Stimulated activated naive CD8-positive, alpha-beta T cell treated with anti-CD3 and anti-CD28 coated beads, Interleukin-15, amount 100 ng/mL, for 72 hours (primary cell): Measurements from ENCODE around the gene CHRNE.
"Not testable (repeated sequence)": the region's sequence is repeated elsewhere in the genome, so short reads cannot be mapped to it uniquely, and the experiment has no call there.

ENCODE experiments used
- ATAC-seq: fragments of 150-1000 bp; cut with Tn5 transposase; 2 replicates; pipeline ENCODE4 v1.10.0; 2021; ENCODE audit warnings: mild to moderate bottlenecking, moderate library complexity
- DNase-seq, 2 donors: peaks; one replicate each; pipeline ENCODE4 v3.0.0; 2021 to 2022
- H3K27ac Mint-ChIP-seq, 2 donors: one replicate each; pipeline ENCODE4 v1.8.0; 2022; ENCODE audit warnings: mild to moderate bottlenecking in 2 of 2, mixed read lengths in 2 of 2, moderate library complexity in 2 of 2
- H3K27me3 Mint-ChIP-seq: one replicate; pipeline ENCODE4 v1.8.0; 2022; ENCODE audit warnings: mixed read lengths
- H3K4me1 Mint-ChIP-seq: one replicate; pipeline ENCODE4 v1.8.0; 2022; ENCODE audit warnings: mild to moderate bottlenecking, mixed read lengths
- H3K4me3 Mint-ChIP-seq, 2 donors: one replicate each; pipeline ENCODE4 v1.8.0; 2022; ENCODE audit warnings: mild to moderate bottlenecking in 2 of 2, mixed read lengths in 2 of 2, moderate library complexity in 1 of 2
- H3K9me3 Mint-ChIP-seq, 2 donors: one replicate each; pipeline ENCODE4 v1.8.0; 2022; ENCODE audit warnings: mixed read lengths in 2 of 2

Gene CHRNE

GRCh38 chr17:4860651-4861050 is 42.2 kb downstream of the CHRNE start:
- Mint-ChIP-seq H3K27me3 (no peaks in the 10 kb centered on the region), H3K27ac (no peak overlapping the region)

GRCh38 chr17:4859816-4860625 is 42.9 kb downstream of the CHRNE start:
- no peaks in the 10 kb centered on the region for H3K27me3 Mint-ChIP-seq
- peaks cover 11% of the 10 kb centered on the region for H3K4me1 Mint-ChIP-seq
- no peak overlapping the region for H3K27ac Mint-ChIP-seq
- no peaks in the 10 kb centered on the region for H3K9me3 Mint-ChIP-seq
- DNase-seq = no peak
- no peak overlapping the region for H3K4me3 Mint-ChIP-seq
- no peak for ATAC-seq

More at GRCh38 chr17:4860651-4861050, 42.2 kb downstream of the CHRNE start:
- Mint-ChIP-seq H3K9me3 (no peaks in the 10 kb centered on the region), H3K4me3 (no peak overlapping the region), H3K4me1 (peaks cover 11% of the 10 kb centered on the region)
- ATAC-seq (no peak), DNase-seq (no peak)

GRCh38 chr17:4858882-4859260 is 44.0 kb downstream of the CHRNE start:
- ATAC-seq (no peak), DNase-seq (no peak)
- Mint-ChIP-seq H3K27me3 (no peaks in the 10 kb centered on the region), H3K9me3 (no peaks in the 10 kb centered on the region), H3K4me1 (peaks cover 19% of the 10 kb centered on the region), H3K27ac (peak overlapping the region in 1 of 2 donors; percentile 7), H3K4me3 (no peak overlapping the region)

GRCh38 chr17:4858068-4858881 is 44.6 kb downstream of the CHRNE start:
- no peak for ATAC-seq
- H3K4me3 Mint-ChIP-seq = no peak overlapping the region
- peaks cover 25% of the 10 kb centered on the region for H3K4me1 Mint-ChIP-seq
- DNase-seq = no peak
- no peaks in the 10 kb centered on the region for H3K27me3 Mint-ChIP-seq
- H3K9me3 Mint-ChIP-seq = no peaks in the 10 kb centered on the region
- peak overlapping the region in 1 of 2 donors; percentile 7 for H3K27ac Mint-ChIP-seq

- H3K9me3 Mint-ChIP-seq, DNase-seq, H3K4me3 Mint-ChIP-seq, H3K27ac Mint-ChIP-seq, H3K27me3 Mint-ChIP-seq, ATAC-seq: not testable (repeated sequence)
- peaks cover 28% of the 10 kb centered on the region for H3K4me1 Mint-ChIP-seq
Observed at GRCh38 chr17:4857347-4857746, 45.6 kb downstream of the CHRNE start.

- peaks cover 5 to 7% of the 10 kb centered on the region in 2 donors for H3K9me3 Mint-ChIP-seq
- no peak overlapping the region for H3K4me3 Mint-ChIP-seq
- no peak overlapping the region for H3K27ac Mint-ChIP-seq
- H3K27me3 Mint-ChIP-seq = no peaks in the 10 kb centered on the region
- H3K4me1 Mint-ChIP-seq = peaks cover 30% of the 10 kb centered on the region
- DNase-seq (no peak), ATAC-seq (no peak)
Observed at GRCh38 chr17:4856937-4857314, 46.0 kb downstream of the CHRNE start.

- no peak overlapping the region for H3K4me3 Mint-ChIP-seq
Observed at GRCh38 chr17:4856271-4856936, 46.5 kb downstream of the CHRNE start.

GRCh38 chr17:4854111-4854681 is 48.7 kb downstream of the CHRNE start:
- H3K4me1 Mint-ChIP-seq = peaks cover 40% of the 10 kb centered on the region
- peak overlapping the region in 1 of 2 donors; percentile 86 for H3K27ac Mint-ChIP-seq
- H3K9me3 Mint-ChIP-seq = peaks cover 6 to 7% of the 10 kb centered on the region in 2 donors
- no peak for ATAC-seq
- peaks cover 6% of the 10 kb centered on the region for H3K27me3 Mint-ChIP-seq
- no peak overlapping the region for H3K4me3 Mint-ChIP-seq
- no peak for DNase-seq

More at GRCh38 chr17:4856271-4856936, 46.5 kb downstream of the CHRNE start:
- H3K9me3 Mint-ChIP-seq = peaks cover 6 to 7% of the 10 kb centered on the region in 2 donors
- H3K4me1 Mint-ChIP-seq = peaks cover 32% of the 10 kb centered on the region
- no peak for ATAC-seq
- peaks cover 3% of the 10 kb centered on the region for H3K27me3 Mint-ChIP-seq
- DNase-seq = no peak
- peak overlapping the region in 1 of 2 donors; percentile 45 for H3K27ac Mint-ChIP-seq

GRCh38 chr17:4853208-4853671 is 49.7 kb downstream of the CHRNE start:
- ATAC-seq (peak; percentile 62), DNase-seq (peak in 1 of 2 donors; percentile 27)
- peaks cover 6% of the 10 kb centered on the region for H3K27me3 Mint-ChIP-seq
- peaks cover 40% of the 10 kb centered on the region for H3K4me1 Mint-ChIP-seq
- peaks cover 6 to 7% of the 10 kb centered on the region in 2 donors for H3K9me3 Mint-ChIP-seq
- peak overlapping the region in 1 of 2 donors; percentile 29 for H3K4me3 Mint-ChIP-seq
- peak overlapping the region; percentile 60 to 94 for H3K27ac Mint-ChIP-seq

- Mint-ChIP-seq H3K4me1 (peaks cover 40% of the 10 kb centered on the region), H3K4me3 (peak overlapping the region in 1 of 2 donors; percentile 51), H3K27ac (peak overlapping the region in 1 of 2 donors; percentile 95), H3K9me3 (peaks cover 6 to 7% of the 10 kb centered on the region in 2 donors), H3K27me3 (peaks cover 6% of the 10 kb centered on the region)
- ATAC-seq (peak; percentile 50), DNase-seq (peak in 1 of 2 donors; percentile 17)
Observed at GRCh38 chr17:4852567-4853207, 50.2 kb downstream of the CHRNE start.

GRCh38 chr17:4851084-4851483 is 51.8 kb downstream of the CHRNE start:
- Mint-ChIP-seq H3K4me3 (no peak overlapping the region), H3K4me1 (peaks cover 40% of the 10 kb centered on the region), H3K27me3 (peaks cover 6% of the 10 kb centered on the region)

GRCh38 chr17:4850246-4850645 is 52.7 kb downstream of the CHRNE start:
- ATAC-seq (no peak), DNase-seq (no peak)
- peaks cover 6% of the 10 kb centered on the region for H3K27me3 Mint-ChIP-seq
- H3K4me3 Mint-ChIP-seq = no peak overlapping the region
- H3K4me1 Mint-ChIP-seq = peaks cover 40% of the 10 kb centered on the region
- no peak overlapping the region for H3K27ac Mint-ChIP-seq
- peaks cover 6 to 7% of the 10 kb centered on the region in 2 donors for H3K9me3 Mint-ChIP-seq

More at GRCh38 chr17:4851084-4851483, 51.8 kb downstream of the CHRNE start:
- ATAC-seq (no peak), DNase-seq (no peak)
- Mint-ChIP-seq H3K27ac (no peak overlapping the region), H3K9me3 (peaks cover 6 to 7% of the 10 kb centered on the region in 2 donors)

GRCh38 chr17:4849011-4849536 is 53.8 kb downstream of the CHRNE start:
- H3K4me3 Mint-ChIP-seq = no peak overlapping the region
- H3K27ac Mint-ChIP-seq = no peak overlapping the region
- ATAC-seq (no peak), DNase-seq (no peak)
- peaks cover 34% of the 10 kb centered on the region for H3K4me1 Mint-ChIP-seq
- peaks cover 6% of the 10 kb centered on the region for H3K27me3 Mint-ChIP-seq
- H3K9me3 Mint-ChIP-seq = peaks cover 6 to 7% of the 10 kb centered on the region in 2 donors
